Amniotic epithelial cell (primary cell): ENCODE results near the gene ZFYVE28.
A peak's percentile ranks its signal among the peaks of the same experiment; 100 is the strongest.

ENCODE experiments used
- DNase-seq: peaks from one replicate; pipeline ENCODE4 v3.0.0-alpha.2; 2010; ENCODE audit warnings: low read depth

ZFYVE28 gene

GRCh38 chr4:2446656-2447564 is 28.5 kb upstream of the ZFYVE28 start:
- no peak for DNase-seq

GRCh38 chr4:2445571-2445970 is 27.1 kb upstream of the ZFYVE28 start:
- DNase-seq = no peak

GRCh38 chr4:2445130-2445529 is 26.7 kb upstream of the ZFYVE28 start:
- no peak for DNase-seq

- no peak for DNase-seq
Measured at GRCh38 chr4:2443956-2444740, 25.7 kb upstream of the ZFYVE28 start.

GRCh38 chr4:2443061-2443730 is 24.8 kb upstream of the ZFYVE28 start:
- DNase-seq = no peak

GRCh38 chr4:2442175-2442993 is 23.9 kb upstream of the ZFYVE28 start:
- no peak for DNase-seq

GRCh38 chr4:2441393-2442174 is 23.1 kb upstream of the ZFYVE28 start:
- DNase-seq = peak; percentile 59

GRCh38 chr4:2438822-2439718 is 20.6 kb upstream of the ZFYVE28 start:
- no peak for DNase-seq

GRCh38 chr4:2437475-2438215 is 19.2 kb upstream of the ZFYVE28 start:
- DNase-seq = no peak

- DNase-seq = no peak
Measured at GRCh38 chr4:2436761-2437474, 18.5 kb upstream of the ZFYVE28 start.

GRCh38 chr4:2436301-2436700 is 17.9 kb upstream of the ZFYVE28 start:
- DNase-seq = peak; percentile 31

GRCh38 chr4:2434420-2434819 is 16.0 kb upstream of the ZFYVE28 start:
- DNase-seq = no peak

GRCh38 chr4:2433609-2434350 is 15.3 kb upstream of the ZFYVE28 start:
- DNase-seq = no peak

- DNase-seq = peak; percentile 30
Measured at GRCh38 chr4:2432991-2433530, 14.6 kb upstream of the ZFYVE28 start.

- DNase-seq = no peak
Measured at GRCh38 chr4:2432004-2432403, 13.6 kb upstream of the ZFYVE28 start.

GRCh38 chr4:2429945-2430757 is 11.7 kb upstream of the ZFYVE28 start:
- DNase-seq = peak; percentile 27
